Cardiac septum (tissue), 1 donor: ENCODE data around the gene STOML1. TPM values are rescaled to one million over a fixed set of nuclear protein-coding genes. Genes with fewer than 3 reads are reported as not detected.
"Not testable (repeated sequence)": the region's sequence is repeated elsewhere in the genome, so short reads cannot be mapped to it uniquely, and the experiment has no call there.

Experiments used
- DNase-seq: peaks from one replicate; pipeline ENCODE4 v3.0.0-alpha.2; 2020; ENCODE audit warnings: low spot score
- intact Hi-C: fragments of 100-400 bp; cut with DNase I; formaldehyde crosslinking; loops from one replicate; pipeline ENCODE4 v1.14.0; 2022
- total RNA-seq: library from RNA; stranded (reverse); fragmentation: NEBNext Ultra II Directional; extraction: Animal tissue kit (Norgen Biotek cat#: 25700); gene quantifications from one replicate; pipeline ENCODE4 v1.2.1, GENCODE V29; 2021
- donor health status: DM: no; HTN: no; CAD: no.

STOML1 gene
- total RNA-seq, 1 donor from 2014 or later, result 32.1 TPM

- DNase-seq, result no peak
- intact Hi-C loops, result no loop called here
Observed at GRCh38 chr15:73939138-73939537, 53.0 kb downstream of the STOML1 start.

GRCh38 chr15:73938516-73938915 is 53.6 kb downstream of the STOML1 start:
- intact Hi-C loops, DNase-seq: not testable (repeated sequence)

GRCh38 chr15:73937726-73938125 is 54.4 kb downstream of the STOML1 start:
- DNase-seq, result no peak
- intact Hi-C loops, result no loop called here

GRCh38 chr15:73937296-73937695 is 54.8 kb downstream of the STOML1 start:
- intact Hi-C loops, result no loop called here

GRCh38 chr15:73936588-73937290 is 55.4 kb downstream of the STOML1 start:
- intact Hi-C loops, result no loop called here
- no peak for DNase-seq

More at GRCh38 chr15:73937296-73937695, 54.8 kb downstream of the STOML1 start:
- no peak for DNase-seq

GRCh38 chr15:73936181-73936580 is 55.9 kb downstream of the STOML1 start:
- intact Hi-C loops, result no loop called here
- DNase-seq, result no peak

GRCh38 chr15:73935547-73935946 is 56.5 kb downstream of the STOML1 start:
- no peak for DNase-seq
- intact Hi-C loops, result no loop called here

- no peak for DNase-seq
- intact Hi-C loops, result no loop called here
Observed at GRCh38 chr15:73934281-73934680, 57.8 kb downstream of the STOML1 start.

GRCh38 chr15:73932381-73933191 is 59.5 kb downstream of the STOML1 start:
- no peak for DNase-seq
- intact Hi-C loops, result no loop called here

GRCh38 chr15:73931441-73931840 is 60.7 kb downstream of the STOML1 start:
- DNase-seq, result no peak

GRCh38 chr15:73930790-73931281 is 61.3 kb downstream of the STOML1 start:
- intact Hi-C loops, result no loop called here
- no peak for DNase-seq

More at GRCh38 chr15:73931441-73931840, 60.7 kb downstream of the STOML1 start:
- intact Hi-C loops, result no loop called here

- intact Hi-C loops, result no loop called here
- DNase-seq, result no peak
Observed at GRCh38 chr15:73930371-73930770, 61.7 kb downstream of the STOML1 start.

- intact Hi-C loops, result no loop called here
- DNase-seq, result no peak
Observed at GRCh38 chr15:73928971-73929627, 63.0 kb downstream of the STOML1 start.

Other genes with a start within 250 kb of the STOML1 start
- gene INSYN1, start 238.9 kb downstream of the STOML1 start, total RNA-seq, result 55.3 TPM
- not detected for gene TBC1D21, start 118.7 kb downstream of the STOML1 start, total RNA-seq
- gene LOXL1, start 65.8 kb downstream of the STOML1 start, total RNA-seq, result 29.1 TPM
- 24.6 TPM for gene PML, start 2.4 kb upstream of the STOML1 start, total RNA-seq
- not detected for gene GOLGA6A, start 90.3 kb upstream of the STOML1 start, total RNA-seq
- gene ISLR2, start 138.3 kb upstream of the STOML1 start, total RNA-seq, result 4.1 TPM
- 16.2 TPM for gene ISLR, start 181.4 kb upstream of the STOML1 start, total RNA-seq
- 0.13 TPM for gene STRA6, start 210.5 kb upstream of the STOML1 start, total RNA-seq
- gene CCDC33, start 244.0 kb upstream of the STOML1 start, total RNA-seq, result not detected